VCaP (cell line): ENCODE measurements around the gene MRC2.

ENCODE experiments used
- H3K27ac ChIP-seq: fragments of 450-650 bp; 2 replicates; pipeline ENCODE4 v1.5.1; 2017
- CTCF ChIP-seq: fragments of 450-650 bp; conservative IDR thresholded peaks from 2 replicates; pipeline ENCODE4 v1.5.1; 2017; ENCODE audit warnings: mild to moderate bottlenecking, moderate library complexity

MRC2 gene

GRCh38 chr17:62644487-62645173 is 17.2 kb downstream of the MRC2 start:
- no peak for TF ChIP-seq CTCF
- H3K27ac ChIP-seq, result no peak overlapping the region

DNA sequence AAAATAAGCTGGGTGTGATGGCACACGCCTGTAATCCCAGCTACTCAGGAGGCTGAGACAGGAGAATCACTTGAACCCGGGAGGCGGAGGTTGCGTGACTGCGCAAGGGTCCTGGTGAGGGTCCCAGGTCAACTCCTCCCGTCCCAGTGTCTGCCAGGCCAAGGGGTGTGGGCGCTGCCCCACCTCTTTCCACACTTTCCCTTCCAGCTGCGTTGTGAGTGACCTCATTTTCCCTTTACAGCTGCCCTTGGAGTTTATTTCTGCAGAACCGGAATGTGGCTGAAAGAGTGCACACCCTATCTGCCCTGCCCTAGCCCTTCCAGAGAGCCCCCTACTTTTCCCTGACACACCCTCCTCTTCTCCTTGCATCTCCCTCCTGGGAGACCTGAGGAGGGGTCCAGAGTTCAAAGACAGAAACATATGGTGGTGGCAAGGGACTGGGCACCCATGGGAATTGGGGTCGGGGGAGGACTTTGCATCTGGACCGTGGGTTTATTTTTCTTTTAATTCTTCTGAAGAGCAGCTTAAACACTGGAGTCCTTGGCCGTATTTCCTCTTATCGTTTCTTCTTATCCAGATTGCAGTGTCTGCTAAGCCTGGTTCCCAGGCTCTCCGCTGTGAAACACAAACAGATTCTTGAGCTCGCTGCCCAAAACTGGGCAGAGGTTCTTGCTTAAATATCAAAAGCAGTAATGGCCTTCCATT is 20.9 kb downstream of the MRC2 start:
- no peak overlapping the region for H3K27ac ChIP-seq
- TF ChIP-seq CTCF, result no peak

- no peak overlapping the region for H3K27ac ChIP-seq
- no peak for TF ChIP-seq CTCF
These were observed 21.5 kb downstream of the MRC2 start for GRCh38 chr17:62648956-62649294.

DNA sequence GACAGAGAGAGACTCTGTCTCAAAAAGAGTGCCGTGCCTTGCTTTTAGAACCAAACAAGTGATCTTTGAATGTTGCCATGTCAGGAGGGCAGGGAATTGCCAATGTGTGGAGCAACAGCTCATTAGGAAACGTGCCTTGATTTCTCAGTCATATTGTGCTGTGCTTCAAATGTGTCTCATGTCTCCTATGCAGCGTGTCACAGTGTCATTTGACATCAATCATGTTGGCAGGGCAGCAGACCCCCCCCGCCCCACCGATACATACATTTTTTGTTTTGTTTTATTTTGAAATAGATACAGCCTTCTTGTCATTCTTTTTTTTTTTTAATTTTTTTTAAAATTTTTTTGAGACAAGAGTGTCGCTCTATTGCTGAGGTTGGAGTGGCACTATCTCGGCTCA is 22.1 kb downstream of the MRC2 start:
- no peak overlapping the region for H3K27ac ChIP-seq
- TF ChIP-seq CTCF, result no peak

GRCh38 chr17:62650587-62650986 is 23.1 kb downstream of the MRC2 start:
- H3K27ac ChIP-seq, result no peak overlapping the region

DNA sequence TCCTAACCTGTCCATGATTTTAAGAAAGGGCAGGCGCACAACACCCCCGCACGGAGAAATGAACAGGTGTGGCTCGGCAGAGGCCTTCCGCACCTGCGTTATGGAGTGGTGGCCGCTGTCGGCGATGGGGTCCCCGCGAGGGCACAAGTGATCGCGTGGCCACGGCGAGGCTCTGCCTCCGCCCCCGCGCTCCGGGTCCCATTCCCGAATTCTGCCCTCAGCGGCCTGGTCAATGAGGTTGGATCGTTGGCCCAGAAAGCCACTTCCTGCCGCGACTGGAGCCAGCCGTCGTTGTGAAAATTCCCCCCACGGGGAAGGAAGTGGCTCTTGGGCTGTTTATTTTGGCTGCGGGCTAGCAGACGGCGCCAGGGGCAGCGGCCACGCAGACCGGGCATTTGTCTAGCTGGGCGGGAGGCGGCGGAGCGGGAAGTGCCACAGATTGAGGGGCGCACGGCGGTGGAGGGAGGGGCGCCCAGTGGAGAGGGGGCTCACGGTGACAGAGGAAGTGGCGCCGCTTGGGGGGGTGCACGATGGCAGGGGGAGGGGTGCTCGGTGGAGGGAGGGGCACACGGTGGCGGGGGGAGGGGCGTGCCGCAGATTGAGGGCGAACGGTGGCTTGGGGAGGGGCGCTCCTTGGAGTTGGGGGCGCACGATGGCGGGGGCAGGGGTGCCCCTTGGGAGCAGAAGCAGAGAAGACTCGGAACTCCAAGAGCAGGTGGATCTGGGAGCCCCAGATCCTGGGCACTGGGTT is 25.0 kb downstream of the MRC2 start:
- peak overlapping the region; percentile 68 for H3K27ac ChIP-seq
- TF ChIP-seq CTCF, result no peak

More at GRCh38 chr17:62650587-62650986, 23.1 kb downstream of the MRC2 start:
- no peak for TF ChIP-seq CTCF
